Measurements from ENCODE around the gene SMDT1.
A peak's percentile ranks its signal among the peaks of the same experiment; 100 is the strongest.
"Not testable (repeated sequence)": the region's sequence is repeated elsewhere in the genome, so short reads cannot be mapped to it uniquely, and the experiment has no call there.

SMDT1 gene

GRCh38 chr22:42070517-42071422 is 8.7 kb upstream of the SMDT1 start, which contains the start of gene NAGA:
NAGA (minus strand) TSS chr22:42070812; CDS start chr22:42070297, 515 bp downstream.
- DNase-seq (ENCODE audit: low read depth) = peak; percentile 94

GRCh38 chr22:42071508-42071907 is 8.0 kb upstream of the SMDT1 start:
- DNase-seq (ENCODE audit: low read depth) = not testable (repeated sequence)

- no peak for DNase-seq (ENCODE audit: low read depth)
Observed at GRCh38 chr22:42072606-42073330, 6.7 kb upstream of the SMDT1 start.

- DNase-seq (ENCODE audit: low read depth) = no peak
Observed at GRCh38 chr22:42073621-42074041, 5.9 kb upstream of the SMDT1 start.

GRCh38 chr22:42074132-42074811 is 5.2 kb upstream of the SMDT1 start, which contains the start of gene PHETA2:
PHETA2 (plus strand) TSS chr22:42074248; CDS start chr22:42077294, 3,046 bp downstream.
- DNase-seq (ENCODE audit: low read depth) = peak; percentile 54

- no peak for DNase-seq (ENCODE audit: low read depth)
Observed at GRCh38 chr22:42074846-42075676, 4.4 kb upstream of the SMDT1 start.

- DNase-seq (ENCODE audit: low read depth) = no peak
Observed at GRCh38 chr22:42076764-42077485, 2.6 kb upstream of the SMDT1 start.

GRCh38 chr22:42077486-42078125 is 1.9 kb upstream of the SMDT1 start:
- no peak for DNase-seq (ENCODE audit: low read depth)

- no peak for DNase-seq (ENCODE audit: low read depth)
Observed at GRCh38 chr22:42078469-42079318, 806 bp upstream of the SMDT1 start.

- peak; percentile 27 for DNase-seq (ENCODE audit: low read depth)
Observed at GRCh38 chr22:42080287-42080686, 787 bp downstream of the SMDT1 start.

- DNase-seq (ENCODE audit: low read depth) = no peak
Observed at GRCh38 chr22:42083119-42083518, 3.6 kb downstream of the SMDT1 start.

GRCh38 chr22:42084874-42085273 is 5.4 kb downstream of the SMDT1 start:
- no peak for DNase-seq (ENCODE audit: low read depth)

- DNase-seq (ENCODE audit: low read depth) = no peak
Observed at GRCh38 chr22:42086051-42086450, 6.6 kb downstream of the SMDT1 start.

- peak; percentile 98 for DNase-seq (ENCODE audit: low read depth)
Observed at GRCh38 chr22:42090596-42091454, 11.3 kb downstream of the SMDT1 start, which contains the start of gene NDUFA6. NDUFA6 (minus strand) TSS chr22:42090772; CDS start chr22:42090744, 28 bp downstream.

- no peak for DNase-seq (ENCODE audit: low read depth)
Observed at GRCh38 chr22:42091455-42091782, 11.9 kb downstream of the SMDT1 start.

- DNase-seq (ENCODE audit: low read depth) = no peak
Observed at GRCh38 chr22:42101199-42101598, 21.7 kb downstream of the SMDT1 start.

GRCh38 chr22:42104332-42104860 is 24.9 kb downstream of the SMDT1 start:
- DNase-seq (ENCODE audit: low read depth) = not testable (repeated sequence)

- no peak for DNase-seq (ENCODE audit: low read depth)
Observed at GRCh38 chr22:42108848-42109247, 29.3 kb downstream of the SMDT1 start.

Data from fibroblast of gingiva (primary cell).